NCI-H2107 (cell line): ENCODE measurements around the gene DNAJC15.

ENCODE experiments used
- DNase-seq: peaks from one replicate; lab custom pipeline; 2025; lab: John Stamatoyannopoulos, UW

The DNAJC15 gene

DNA sequence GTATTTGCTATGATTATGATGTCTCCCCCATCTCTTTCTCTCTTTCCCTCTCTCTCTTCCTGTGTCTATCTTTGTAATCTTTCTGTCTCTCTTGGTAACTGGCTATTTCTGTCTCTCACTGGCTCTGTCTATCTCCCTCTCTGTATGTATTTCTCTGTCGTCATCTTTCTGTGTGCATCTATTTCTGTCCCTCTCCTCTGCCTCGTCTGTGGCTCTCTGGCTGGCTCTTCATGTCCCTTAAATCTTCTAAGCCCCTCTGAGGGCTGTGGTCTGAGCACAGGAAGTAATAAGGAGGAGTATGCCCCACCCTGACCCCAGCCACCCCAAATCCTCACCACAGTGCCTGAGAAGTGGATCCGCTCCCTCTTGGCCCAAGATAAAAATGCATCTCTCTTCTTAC lies 104.4 kb downstream of the DNAJC15 start:
- no peak for DNase-seq

DNA sequence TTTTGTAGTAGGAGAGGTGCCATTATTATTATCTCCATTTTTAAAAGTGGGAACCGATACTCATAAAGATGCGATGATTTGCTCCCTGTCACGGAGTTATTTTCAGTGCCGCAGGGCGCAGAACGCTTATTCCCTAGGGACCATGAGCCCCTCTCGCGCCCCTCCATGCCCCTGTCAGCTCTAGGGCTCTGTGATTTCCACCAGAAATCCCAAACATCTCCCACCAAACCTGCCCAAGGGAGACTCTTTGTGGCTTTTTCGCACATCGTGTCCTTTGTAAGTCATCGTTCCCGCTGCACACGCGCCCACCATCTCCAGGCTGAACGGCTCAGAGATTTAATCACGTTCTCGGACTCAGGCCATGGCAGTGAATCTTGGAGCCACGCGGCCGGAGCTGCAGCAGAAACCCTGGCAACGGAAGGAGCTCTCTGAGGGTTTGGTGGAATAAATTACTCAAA lies 105.1 kb downstream of the DNAJC15 start:
- no peak for DNase-seq

DNA sequence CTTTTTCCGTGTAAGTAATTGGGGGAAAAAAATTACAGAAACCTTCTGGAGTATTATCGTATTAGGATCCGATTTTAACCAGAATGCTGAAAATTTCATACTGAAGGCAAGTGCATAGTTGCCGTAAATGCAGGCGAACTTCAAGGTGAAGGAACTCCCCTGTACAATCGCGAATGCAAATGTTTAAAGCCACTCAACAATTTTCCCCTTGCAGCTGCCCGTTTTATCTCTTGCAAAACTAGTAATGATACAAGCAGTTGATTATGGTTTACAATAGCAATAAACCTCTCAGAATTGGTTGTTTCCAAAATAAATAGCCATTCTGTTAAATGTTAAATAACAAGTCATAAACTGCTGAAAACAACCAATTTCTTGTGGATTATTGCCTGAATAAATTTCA lies 105.7 kb downstream of the DNAJC15 start:
- DNase-seq = no peak

GRCh38 chr13:43129511-43130110 lies 106.2 kb downstream of the DNAJC15 start:
- DNase-seq = no peak

GRCh38 chr13:43132257-43132656 lies 108.9 kb downstream of the DNAJC15 start:
- DNase-seq = peak; percentile 45

GRCh38 chr13:43132911-43133310 lies 109.5 kb downstream of the DNAJC15 start:
- DNase-seq = peak; percentile 26

DNA sequence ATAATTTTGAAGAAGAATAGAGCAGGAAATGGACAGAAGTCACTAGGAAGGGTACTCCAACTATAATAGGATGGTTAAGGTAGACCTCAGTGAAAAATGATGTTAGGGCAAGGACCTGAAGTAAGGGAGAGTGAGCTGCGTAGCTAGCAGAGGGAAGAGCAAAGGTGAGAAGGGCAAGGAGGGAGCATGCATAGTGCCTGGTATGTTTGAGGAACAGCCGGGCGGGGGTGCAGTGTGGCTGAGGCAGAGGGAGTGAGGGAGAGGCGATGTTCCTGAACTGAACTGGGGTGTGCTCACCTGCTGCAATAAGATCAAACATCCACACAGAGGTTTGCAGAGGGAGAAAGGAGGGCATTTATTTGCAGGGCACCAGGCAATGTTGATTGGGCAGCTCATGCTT lies 110.4 kb downstream of the DNAJC15 start:
- DNase-seq = no peak

GRCh38 chr13:43134868-43135267 lies 111.5 kb downstream of the DNAJC15 start:
- no peak for DNase-seq

DNA sequence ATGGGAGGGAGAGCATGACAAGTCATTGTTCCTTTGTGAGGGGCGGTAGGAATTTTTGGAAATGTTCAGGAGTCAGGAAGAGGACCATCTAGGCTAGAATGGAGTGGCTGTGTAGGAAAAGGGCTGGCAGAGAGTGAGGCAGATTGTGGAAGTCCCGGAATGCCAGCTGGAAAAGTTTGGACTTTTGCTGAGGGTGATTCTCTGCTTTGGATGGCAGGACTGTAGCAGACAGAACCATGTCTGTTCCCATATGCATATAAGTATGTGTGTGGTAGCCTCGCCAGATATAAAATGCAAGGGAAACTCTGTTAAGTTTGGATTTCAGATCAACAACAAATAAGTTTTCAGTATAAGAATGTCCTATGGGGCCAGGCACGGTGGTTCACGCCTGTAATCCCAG lies 112.1 kb downstream of the DNAJC15 start:
- DNase-seq = no peak

DNA sequence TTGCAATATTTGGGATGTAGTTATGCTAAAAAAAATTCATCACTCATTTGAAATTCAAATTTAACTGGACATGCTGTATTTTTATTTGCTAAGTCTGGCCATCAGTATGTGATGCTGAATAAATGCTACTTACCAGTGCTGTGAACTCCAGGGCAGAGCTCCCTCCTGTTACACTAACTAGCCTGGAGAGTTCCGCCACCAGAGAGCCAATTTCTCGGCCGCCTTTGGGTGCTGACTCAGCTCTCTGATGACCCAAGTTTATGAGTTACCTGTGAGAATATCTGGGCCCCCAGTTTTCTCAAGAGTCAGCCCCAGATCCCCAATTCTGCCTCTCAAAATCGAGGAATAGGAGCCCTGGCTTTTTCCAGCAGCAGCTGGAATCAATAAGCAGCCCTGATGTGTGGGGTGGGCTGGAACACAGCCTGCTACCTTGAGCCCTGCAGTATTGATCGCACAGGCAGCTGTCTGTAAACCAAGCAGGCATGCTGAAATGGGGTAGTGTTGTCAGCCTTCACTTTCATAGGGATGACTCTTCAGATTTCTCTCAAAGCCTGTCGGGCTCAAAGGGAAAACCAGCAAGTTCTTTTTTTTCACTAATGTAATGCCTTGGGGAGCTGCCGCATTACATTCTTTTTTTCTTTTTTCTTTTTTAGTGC lies 113.7 kb downstream of the DNAJC15 start:
- no peak for DNase-seq

- no peak for DNase-seq
Observed at GRCh38 chr13:43139211-43139610, 115.8 kb downstream of the DNAJC15 start.

GRCh38 chr13:43139921-43140320 lies 116.5 kb downstream of the DNAJC15 start:
- no peak for DNase-seq

- no peak for DNase-seq
Observed at GRCh38 chr13:43140985-43141384, 117.6 kb downstream of the DNAJC15 start.

DNA sequence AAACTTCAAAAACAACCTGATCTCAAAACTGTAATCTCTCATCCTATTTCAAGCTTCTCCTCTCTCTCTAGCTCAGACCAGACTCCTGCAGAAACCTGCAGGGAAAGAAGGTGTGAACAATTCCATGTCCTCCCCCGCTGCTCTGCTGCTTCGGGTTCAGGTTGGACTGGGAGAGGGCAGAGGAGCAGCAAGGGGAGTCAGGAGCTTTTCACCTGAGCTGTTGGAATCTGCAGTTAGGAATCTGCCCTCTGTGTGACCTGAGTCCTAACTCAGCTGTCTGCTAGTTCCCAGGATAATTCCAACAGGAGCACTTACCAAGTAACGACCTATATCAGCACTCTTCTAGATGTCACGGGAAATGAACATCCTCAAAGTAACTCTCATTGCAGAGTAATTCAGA lies 118.3 kb downstream of the DNAJC15 start:
- DNase-seq = no peak

DNA sequence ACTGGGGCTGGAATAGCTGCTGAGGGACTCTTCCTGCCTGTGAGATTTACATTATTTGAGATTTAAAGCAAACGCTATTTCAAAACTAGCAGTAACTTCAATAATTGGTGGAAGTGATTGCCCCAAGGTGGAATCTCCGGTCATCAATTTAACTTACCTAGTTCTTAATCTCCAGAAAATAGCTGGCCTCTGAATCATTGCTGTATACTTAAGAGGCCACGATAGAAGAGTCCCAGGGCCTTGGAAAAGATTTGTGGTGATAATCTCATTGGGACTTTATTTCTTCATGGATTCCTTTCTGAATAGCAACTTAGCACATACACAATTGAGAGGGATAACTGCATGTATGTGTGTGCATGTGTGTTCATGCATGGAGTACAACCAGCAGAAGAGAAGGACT lies 120.2 kb downstream of the DNAJC15 start:
- no peak for DNase-seq

GRCh38 chr13:43145534-43146196 lies 122.3 kb downstream of the DNAJC15 start:
- DNase-seq = no peak

DNA sequence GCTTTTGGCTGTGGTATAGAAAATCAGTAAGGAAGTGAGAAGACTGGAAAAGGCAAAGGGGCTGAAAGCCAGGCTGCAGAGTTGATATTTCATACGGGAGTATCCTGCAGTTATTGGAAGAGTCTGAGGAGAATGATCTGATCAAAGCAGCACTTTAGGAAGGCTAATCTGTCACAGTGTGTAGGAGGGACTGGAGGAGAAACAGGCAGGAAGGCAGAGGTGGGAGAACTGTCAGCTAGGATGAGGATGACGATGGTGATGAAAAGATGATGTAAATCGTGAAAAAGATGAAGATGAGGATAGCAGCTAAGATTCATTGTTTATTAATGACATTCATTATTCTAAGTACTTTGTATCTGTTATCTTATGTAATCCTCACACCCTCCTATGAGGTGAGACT lies 123.0 kb downstream of the DNAJC15 start:
- DNase-seq = no peak

- no peak for DNase-seq
Observed at GRCh38 chr13:43150369-43151207, 127.2 kb downstream of the DNAJC15 start.

DNA sequence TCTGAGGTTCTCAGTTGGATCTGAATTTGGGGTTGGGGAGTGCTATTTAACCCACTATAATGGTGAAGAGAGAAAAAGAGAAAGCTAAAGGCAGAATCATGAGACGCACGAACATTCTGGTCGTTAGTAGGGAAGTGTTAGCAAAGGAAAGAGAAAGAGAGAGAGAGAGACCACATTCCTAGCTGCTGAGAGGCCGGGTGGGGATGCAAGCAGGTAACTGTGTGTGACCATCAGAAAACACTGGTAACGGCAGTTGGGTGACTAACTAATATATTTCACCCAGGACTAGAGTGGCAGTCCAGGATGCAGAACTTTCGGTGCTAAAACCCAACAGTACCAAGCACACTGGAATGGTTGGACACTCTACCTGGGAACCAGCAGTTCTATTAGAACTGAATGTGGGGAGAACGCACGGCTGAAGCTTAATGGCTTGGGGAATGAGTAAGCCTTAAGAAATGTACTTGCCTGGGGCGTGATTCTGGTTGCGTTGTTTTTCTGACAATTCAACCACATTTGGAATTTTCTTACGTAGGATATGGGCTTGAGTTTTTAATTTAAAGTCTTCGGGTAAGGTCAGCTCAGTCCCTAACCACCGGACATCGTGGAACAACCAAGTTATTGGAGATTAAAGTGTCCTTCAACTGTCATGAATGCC lies 130.2 kb downstream of the DNAJC15 start:
- DNase-seq = no peak

DNA sequence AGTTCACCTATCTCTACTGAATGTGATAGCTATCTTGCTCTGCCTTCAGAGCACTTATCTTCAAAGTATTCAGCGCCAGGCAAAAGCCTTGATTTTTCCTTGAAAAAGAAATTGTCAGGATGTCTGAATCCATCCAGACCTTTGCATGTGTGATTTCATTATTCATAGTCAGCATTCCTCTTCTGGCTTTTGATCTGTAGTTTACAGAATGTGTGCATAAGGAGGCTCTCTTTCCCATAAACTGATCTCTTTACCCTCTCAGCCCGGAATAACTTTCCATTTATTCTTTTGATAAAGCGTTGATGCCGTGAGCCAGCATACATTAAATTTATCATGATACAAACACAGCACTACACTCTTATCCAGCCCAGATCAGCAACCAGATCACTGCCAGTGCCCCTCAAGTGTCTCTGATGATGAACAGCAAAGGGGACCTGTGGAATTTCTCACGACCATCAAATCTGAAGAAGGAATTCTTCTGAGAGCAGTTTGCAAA lies 130.8 kb downstream of the DNAJC15 start:
- no peak for DNase-seq

DNA sequence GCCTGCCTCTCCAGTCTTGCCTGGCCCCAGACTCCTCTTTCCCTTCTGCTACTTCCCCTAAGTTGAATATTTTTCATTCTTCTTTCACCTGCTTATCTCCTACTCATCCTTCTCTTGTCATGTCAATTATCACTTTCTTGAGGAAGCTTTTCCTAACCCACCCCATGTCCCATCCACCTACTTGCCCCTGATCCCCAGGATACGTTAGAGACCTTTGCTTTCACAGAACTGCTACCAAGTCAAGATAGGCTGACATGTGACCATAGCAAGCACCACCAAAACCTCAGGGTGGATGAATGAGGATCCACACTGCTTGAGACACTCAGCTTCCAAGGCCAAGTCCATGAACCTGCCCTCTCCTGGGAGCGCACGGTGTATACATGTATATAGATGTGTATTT lies 131.5 kb downstream of the DNAJC15 start:
- no peak for DNase-seq

GRCh38 chr13:43156916-43157315 lies 133.5 kb downstream of the DNAJC15 start:
- no peak for DNase-seq
